H9 (cell line): ENCODE measurements around the gene MTSS2. TPM values are rescaled to one million over a fixed set of nuclear protein-coding genes. Genes with fewer than 3 reads are reported as not detected.
A peak's percentile ranks its signal among the peaks of the same experiment; 100 is the strongest.

Source experiments
- DNase-seq: peaks from one replicate; pipeline ENCODE4 v3.0.0-alpha.2; 2017
- H2AFZ ChIP-seq: one replicate; pipeline ENCODE4 v1.6.1; 2013; ENCODE audit warnings: mild to moderate bottlenecking, low read length, control low read depth, moderate library complexity
- H2AK5ac ChIP-seq: 2 replicates; pipeline ENCODE4 v1.6.1; 2013; ENCODE audit warnings: low read length, control low read depth, mixed read lengths; ENCODE audit not compliant: insufficient read length
- H2BK120ac ChIP-seq: one replicate; pipeline ENCODE4 v1.6.1; 2013; ENCODE audit warnings: low read depth, mild to moderate bottlenecking, low read length, control low read depth, inconsistent platforms; ENCODE audit not compliant: poor library complexity, severe bottlenecking
- H2BK12ac ChIP-seq: 2 replicates; pipeline ENCODE4 v1.6.1; 2013; ENCODE audit warnings: low read length, control low read depth, mixed read lengths, low read depth; ENCODE audit not compliant: insufficient read length
- H2BK15ac ChIP-seq: 2 replicates; pipeline ENCODE4 v1.6.1; 2013; ENCODE audit warnings: low read depth, low read length, control low read depth
- H2BK20ac ChIP-seq: one replicate; pipeline ENCODE4 v1.6.1; 2013; ENCODE audit warnings: low read depth, mild to moderate bottlenecking, low read length, control low read depth, inconsistent platforms; ENCODE audit not compliant: poor library complexity, severe bottlenecking
- H2BK5ac ChIP-seq: 2 replicates; pipeline ENCODE4 v1.6.1; 2013; ENCODE audit warnings: low read length, control low read depth, mixed read lengths; ENCODE audit not compliant: insufficient read length
- H3K14ac ChIP-seq: 2 replicates; pipeline ENCODE4 v1.6.1; 2013; ENCODE audit warnings: low read length, control low read depth; ENCODE audit not compliant: insufficient read depth
- H3K18ac ChIP-seq: 2 replicates; pipeline ENCODE4 v1.6.1; 2013; ENCODE audit warnings: low read depth, mild to moderate bottlenecking, mixed read lengths, low read length, control low read depth; ENCODE audit not compliant: insufficient read length
- H3K23ac ChIP-seq: 2 replicates; pipeline ENCODE4 v1.6.1; 2013; ENCODE audit warnings: low read length, control low read depth, mixed read lengths, low read depth; ENCODE audit not compliant: insufficient read length
- H3K23me2 ChIP-seq: 2 replicates; pipeline ENCODE4 v1.6.1; 2013; ENCODE audit warnings: low read depth, mild to moderate bottlenecking, mixed read lengths, low read length, control low read depth; ENCODE audit not compliant: insufficient read length, poor library complexity, severe bottlenecking
- H3K27ac ChIP-seq: 2 replicates; pipeline ENCODE4 v1.5.1; 2013; ENCODE audit warnings: low read length, control low read depth, mixed read lengths, low read depth; ENCODE audit not compliant: insufficient read length
- H3K27me3 ChIP-seq: 2 replicates; pipeline ENCODE4 v1.6.1; 2013; ENCODE audit warnings: low read length, control low read depth, inconsistent platforms; ENCODE audit not compliant: insufficient read depth
- H3K4ac ChIP-seq: 2 replicates; pipeline ENCODE4 v1.6.1; 2013; ENCODE audit warnings: low read depth, mild to moderate bottlenecking, control low read depth, inconsistent platforms, low read length, moderate library complexity
- H3K4me1 ChIP-seq: 2 replicates; pipeline ENCODE4 v1.6.1; 2013; ENCODE audit warnings: low read length, control low read depth, inconsistent platforms; ENCODE audit not compliant: insufficient read depth
- H3K4me2 ChIP-seq: 2 replicates; pipeline ENCODE4 v1.6.1; 2013; ENCODE audit warnings: low read length, control low read depth, mixed read lengths; ENCODE audit not compliant: insufficient read length, insufficient read depth
- H3K56ac ChIP-seq: 2 replicates; pipeline ENCODE4 v1.6.1; 2013; ENCODE audit warnings: low read depth, mild to moderate bottlenecking, mixed read lengths, low read length, control low read depth; ENCODE audit not compliant: insufficient read length
- H3K79me1 ChIP-seq: 2 replicates; pipeline ENCODE4 v1.6.1; 2013; ENCODE audit warnings: low read depth, mild to moderate bottlenecking, moderate library complexity, low read length, control low read depth, inconsistent platforms; ENCODE audit not compliant: insufficient read depth, poor library complexity, severe bottlenecking
- H3K79me2 ChIP-seq: 2 replicates; pipeline ENCODE4 v1.6.1; 2013; ENCODE audit warnings: low read length, control low read depth, inconsistent platforms; ENCODE audit not compliant: insufficient read depth
- H3K9ac ChIP-seq: 2 replicates; pipeline ENCODE4 v1.6.1; 2013; ENCODE audit warnings: low read length, control low read depth, mixed read lengths; ENCODE audit not compliant: insufficient read length; ENCODE audit errors: extremely low read depth
- H3K9me3 ChIP-seq: one replicate; pipeline ENCODE4 v1.6.1; 2013; ENCODE audit warnings: low read depth, low read length, inconsistent platforms; ENCODE audit not compliant: control insufficient read depth
- H3T11ph ChIP-seq: one replicate; pipeline ENCODE4 v1.6.1; 2013; ENCODE audit warnings: mild to moderate bottlenecking, low read length, control low read depth, inconsistent platforms
- H4K20me1 ChIP-seq: one replicate; pipeline ENCODE4 v1.6.1; 2013; ENCODE audit not compliant: control insufficient read depth, insufficient read length, insufficient read depth
- H4K5ac ChIP-seq: 2 replicates; pipeline ENCODE4 v1.6.1; 2013; ENCODE audit warnings: low read depth, mild to moderate bottlenecking, mixed read lengths, low read length, control low read depth; ENCODE audit not compliant: insufficient read length
- H4K8ac ChIP-seq: replicated peaks from 2 replicates; pipeline ENCODE4 v1.6.1; 2013; ENCODE audit warnings: low read length, control low read depth, mixed read lengths, low read depth; ENCODE audit not compliant: insufficient read length
- H4K91ac ChIP-seq: 2 replicates; pipeline ENCODE4 v1.6.1; 2013; ENCODE audit warnings: low read depth, mild to moderate bottlenecking, moderate library complexity, mixed read lengths, low read length, control low read depth; ENCODE audit not compliant: insufficient read length
- H3K27ac Mint-ChIP-seq, 3 experiments: 2 replicates in 2 of 3; 3 replicates in 1 of 3; pipeline ENCODE4 v1.8.0; 2020 to 2021; ENCODE audit warnings: mixed read lengths in 3 of 3, mild to moderate bottlenecking in 1 of 3, moderate library complexity in 1 of 3
- H3K27me3 Mint-ChIP-seq: 2 replicates; pipeline ENCODE4 v1.8.0; 2021; ENCODE audit warnings: low read depth, mild to moderate bottlenecking, moderate library complexity, mixed read lengths
- H3K36me3 Mint-ChIP-seq, 3 experiments: 2 replicates in 2 of 3; 3 replicates in 1 of 3; pipeline ENCODE4 v1.8.0; 2020 to 2021; ENCODE audit warnings: low read depth in 3 of 3, mixed read lengths in 3 of 3; ENCODE audit not compliant: insufficient read depth in 1 of 3
- H3K4me1 Mint-ChIP-seq, 2 experiments: 2 replicates each; pipeline ENCODE4 v1.8.0; 2020; ENCODE audit warnings: mixed read lengths in 2 of 2
- H3K4me3 Mint-ChIP-seq, 2 experiments: 2 replicates in 1 of 2; 3 replicates in 1 of 2; pipeline ENCODE4 v1.8.0; 2020 to 2021; ENCODE audit warnings: mild to moderate bottlenecking in 2 of 2, mixed read lengths in 2 of 2, moderate library complexity in 1 of 2
- H3K9me3 Mint-ChIP-seq, 2 experiments: 2 replicates in 1 of 2; 3 replicates in 1 of 2; pipeline ENCODE4 v1.8.0; 2020; ENCODE audit warnings: mild to moderate bottlenecking in 2 of 2, mixed read lengths in 2 of 2, moderate library complexity in 1 of 2
- CTCF ChIP-seq: fragments of 200-600 bp; sonication (generic); conservative IDR thresholded peaks from 3 replicates; pipeline ENCODE4 v1.8.0; 2021; ENCODE audit warnings: antibody characterized with exemption, mild to moderate bottlenecking
- WGBS: extraction: QIAGEN DNeasy Blood & Tissue Kit; methylation state at CpG from one replicate; pipeline ENCODE4 v1.1.7; 2013; ENCODE audit warnings: missing lambda C conversion rate, low lambda C conversion rate, mixed read lengths; ENCODE audit not compliant: insufficient read length; ENCODE audit errors: extremely low coverage; 5-methylcytosine and 5-hydroxymethylcytosine counted together
- total RNA-seq: library from RNA; stranded (reverse); gene quantifications from 2 replicates; pipeline ENCODE4 v1.2.1, GENCODE V29; 2021

Gene MTSS2
- total RNA-seq, 1 experiment from 2014 or later, result 41.0 TPM

GRCh38 chr16:70663524-70664324 lies 22.1 kb downstream of the MTSS2 start:
- H3K79me2 ChIP-seq, result no peaks in the 10 kb centered on the region
- H3K27ac ChIP-seq, result no peak overlapping the region
- H3T11ph ChIP-seq, result no peak overlapping the region
- no peak overlapping the region for H2BK20ac ChIP-seq
- peak; percentile 28 for DNase-seq
- no peak overlapping the region for H3K14ac ChIP-seq
- no CpG with 5 or more reads among the region's 56 CpGs for WGBS
- H3K9ac ChIP-seq, result no peak overlapping the region
- no peak overlapping the region for H4K8ac ChIP-seq
- H3K56ac ChIP-seq, result no peak overlapping the region
- no peak overlapping the region for H2BK120ac ChIP-seq
- H2BK12ac ChIP-seq, result no peak overlapping the region
- H3K23me2 ChIP-seq, result no peaks in the 10 kb centered on the region
- H3K9me3 ChIP-seq, result no peaks in the 10 kb centered on the region
- H3K27me3 ChIP-seq, result no peaks in the 10 kb centered on the region
- Mint-ChIP-seq H3K9me3 (peaks cover under 1 to 4% of the 10 kb centered on the region in 2 experiments; a peak in 3 of 5 replicates), H3K4me1 (peaks cover 4 to 16% of the 10 kb centered on the region in 2 experiments; a peak in 3 of 4 replicates), H3K27me3 (no peaks in the 10 kb centered on the region; the same call in 1 of the 2 replicates), H3K4me3 (no peak overlapping the region), H3K27ac (no peak overlapping the region), H3K36me3 (peaks cover 27 to 44% (median 34%) of the 10 kb centered on the region in 3 experiments; a peak in 6 of 7 replicates)
- H2AK5ac ChIP-seq, result no peak overlapping the region
- H3K4me2 ChIP-seq, result no peak overlapping the region
- no peaks in the 10 kb centered on the region for H3K79me1 ChIP-seq
- H4K5ac ChIP-seq, result no peak overlapping the region
- no peak overlapping the region for H3K18ac ChIP-seq
- no peak for TF ChIP-seq CTCF
- H4K20me1 ChIP-seq, result no peaks in the 10 kb centered on the region
- no peak overlapping the region for H4K91ac ChIP-seq
- no peak overlapping the region for H2AFZ ChIP-seq
- H2BK5ac ChIP-seq, result no peak overlapping the region
- H3K23ac ChIP-seq, result no peak overlapping the region
- peaks cover 3% of the 10 kb centered on the region; the same call in 1 of the 2 replicates for H3K4me1 ChIP-seq
- H2BK15ac ChIP-seq, result no peak overlapping the region
- H3K4ac ChIP-seq, result no peak overlapping the region
